ENCODE measurements around the gene ODR4. TPM values are rescaled to one million over a fixed set of nuclear protein-coding genes. Genes with fewer than 3 reads are reported as not detected.
"Not testable (repeated sequence)": the region's sequence is repeated elsewhere in the genome, so short reads cannot be mapped to it uniquely, and the experiment has no call there.

The ODR4 gene
- total RNA-seq = 10 to 100 TPM; 16.3 to 16.4 TPM
- long read RNA-seq, donor 1, partial matches to known transcripts = 0 of 7 reads
- long read RNA-seq, donor 1, other reads (novel, unspliced or antisense) = 3 of 7 reads
- long read RNA-seq, donor 2, transcript ODR4-201 (14 exons, 3,792 nt) = major isoform, 25 of 39 reads
- long read RNA-seq, donor 2, partial matches to known transcripts = 3 of 39 reads
- long read RNA-seq, donor 2, other reads (novel, unspliced or antisense) = 9 of 39 reads

DNA sequence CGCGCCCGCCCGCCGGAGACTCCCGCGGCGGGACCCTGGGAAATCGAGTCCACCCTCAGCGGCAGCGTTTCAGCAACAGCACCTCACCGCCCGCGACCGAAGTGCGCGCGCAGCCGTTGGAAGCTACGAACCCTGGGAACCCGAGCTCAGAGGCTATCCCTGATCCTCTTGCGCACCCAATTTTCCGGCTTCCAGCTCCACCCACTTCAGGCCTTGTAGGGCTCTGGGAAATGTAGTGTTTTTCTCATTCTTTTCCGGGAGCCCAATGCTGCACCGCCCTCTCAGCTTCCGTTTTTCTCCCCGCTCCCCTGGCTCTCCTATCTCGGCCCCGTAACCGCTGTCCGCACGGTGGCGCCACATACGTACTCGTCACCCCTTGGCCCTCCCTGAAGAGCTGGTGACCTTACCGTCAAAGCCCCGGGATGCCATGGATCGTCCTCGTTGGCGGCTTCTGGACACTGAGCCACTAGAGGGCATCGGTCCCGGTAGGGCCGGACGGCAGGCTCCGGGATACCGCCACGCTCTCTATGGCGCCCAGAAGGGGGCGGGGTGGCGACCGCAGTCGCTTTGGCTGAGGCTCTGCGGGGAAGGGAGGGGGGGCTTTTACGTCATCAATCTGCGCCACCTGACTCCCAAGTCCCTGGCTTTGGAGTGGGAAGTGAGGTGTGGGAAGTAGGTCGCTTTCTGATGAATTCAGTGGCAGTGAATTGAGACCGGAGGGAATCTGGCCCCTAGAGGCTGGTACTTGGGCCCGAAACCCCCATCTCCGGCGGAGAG is at the start of gene ODR4, which contains the start of gene TPR:
ODR4 (plus strand) TSS at position 687 of the 777 bp plus-strand sequence. CDS start 3,948 bp downstream, outside the sequence.
TPR (minus strand) TSS at position 102 of the 777 bp plus-strand sequence. CDS start 225 bp downstream, outside the sequence.
- intact Hi-C loops (cut with DNase I) = no loop called here
- peak; percentile 99 for DNase-seq (ENCODE audit: low spot score)

- DNase-seq (ENCODE audit: low spot score) = no peak
- intact Hi-C loops (cut with DNase I) = no loop called here
Observed at GRCh38 chr1:186326009-186326408, 49.6 kb upstream of the ODR4 start.

DNA sequence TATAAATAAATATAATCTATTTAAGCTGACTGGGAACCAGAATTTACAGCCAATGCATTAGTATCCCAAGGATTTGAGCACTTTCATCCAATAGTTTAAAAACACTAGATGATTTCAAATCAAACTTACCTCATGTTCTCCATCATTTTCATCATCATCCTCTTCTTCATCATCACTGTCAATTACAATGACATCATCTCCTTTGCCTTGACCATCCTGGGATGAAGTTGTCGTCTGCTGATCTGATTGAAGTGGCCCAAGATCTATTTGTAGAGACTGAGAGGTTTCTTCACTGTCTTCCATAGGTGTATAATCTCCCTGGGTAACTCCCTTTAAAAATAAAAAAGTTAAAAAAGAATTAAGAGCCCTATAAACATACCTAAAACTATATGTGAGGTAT is 48.3 kb upstream of the ODR4 start:
- no peak for DNase-seq (ENCODE audit: low spot score)
- intact Hi-C loops (cut with DNase I) = no loop called here

- no peak for DNase-seq (ENCODE audit: low spot score)
- intact Hi-C loops (cut with DNase I) = no loop called here
Observed at GRCh38 chr1:186330758-186331157, 44.9 kb upstream of the ODR4 start.

DNA sequence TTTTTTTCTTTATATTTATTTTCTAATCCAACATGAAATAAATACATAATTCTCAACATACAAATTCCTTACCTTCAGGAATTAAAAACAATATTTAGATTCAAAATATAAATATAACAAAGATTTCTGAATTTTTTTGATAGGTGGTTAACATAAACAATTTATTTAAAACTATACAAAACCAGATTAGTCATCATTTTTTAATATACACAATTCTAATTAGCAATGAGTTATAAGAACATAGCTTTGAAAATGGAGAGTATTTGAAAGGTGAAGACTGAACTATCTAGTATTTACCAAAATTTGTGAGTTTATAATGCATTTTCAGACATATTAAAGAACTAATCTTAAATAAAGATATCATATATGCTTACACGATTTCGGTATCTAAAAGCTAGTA is 38.1 kb upstream of the ODR4 start:
- intact Hi-C loops (cut with DNase I) = no loop called here
- DNase-seq (ENCODE audit: low spot score) = no peak

DNA sequence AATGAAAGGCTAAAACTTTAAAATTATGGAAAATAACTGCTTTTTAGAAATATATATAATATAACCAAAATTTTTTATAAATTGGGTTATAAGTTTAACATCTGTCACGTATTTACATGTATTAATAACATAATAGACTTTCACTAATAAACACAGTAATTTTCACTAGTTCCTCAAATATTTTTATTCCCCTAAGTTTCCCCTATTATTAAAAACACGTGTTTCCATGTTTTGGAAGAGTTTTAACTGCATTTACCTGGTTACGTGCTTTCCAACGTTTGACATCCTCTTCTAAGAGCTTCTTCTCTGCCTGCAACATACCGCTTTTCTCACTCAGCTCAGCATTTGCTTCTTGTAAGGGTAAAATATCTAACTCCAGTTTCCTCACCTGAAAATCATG is 34.9 kb upstream of the ODR4 start:
- intact Hi-C loops (cut with DNase I) = no loop called here
- DNase-seq (ENCODE audit: low spot score) = no peak

DNA sequence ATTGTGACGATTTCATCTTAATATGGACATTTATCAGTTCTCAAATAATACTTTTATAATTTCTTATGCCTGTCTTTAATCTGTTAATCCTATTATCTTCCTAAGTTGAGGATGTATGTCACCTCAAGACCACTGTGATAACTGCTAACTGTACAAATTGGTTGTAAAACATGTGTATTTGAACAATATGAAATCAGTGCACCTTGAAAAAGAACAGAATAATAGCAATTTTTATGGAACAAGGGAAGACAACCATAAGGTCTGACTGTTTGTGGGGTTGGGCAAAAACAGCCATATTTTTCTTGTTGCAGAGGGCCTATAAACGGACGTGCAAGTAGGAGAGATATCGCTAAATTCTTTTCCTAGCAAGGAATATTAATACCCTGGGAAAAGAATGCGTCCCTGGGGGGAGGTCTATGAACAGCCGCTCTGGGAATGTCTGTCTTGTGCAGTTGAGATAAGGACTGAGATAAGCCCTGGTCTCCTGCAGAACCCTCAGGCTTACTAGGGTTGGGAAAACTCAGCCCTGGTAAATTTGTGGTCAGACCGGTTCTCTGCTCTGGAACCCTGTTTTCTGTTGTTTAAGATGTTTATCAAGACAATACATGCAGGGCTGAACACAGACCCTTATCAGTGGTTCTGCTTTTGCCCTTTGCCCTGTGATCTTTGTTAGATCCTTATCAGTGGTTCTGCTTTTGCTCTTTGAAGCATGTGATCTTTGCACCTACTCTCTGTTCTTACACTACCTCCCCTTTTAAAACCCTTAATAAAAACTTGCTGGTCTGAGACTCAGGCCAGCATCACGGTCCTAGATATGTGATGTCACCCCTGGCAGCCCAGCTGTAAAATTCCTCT is 27.6 kb upstream of the ODR4 start:
- DNase-seq (ENCODE audit: low spot score); intact Hi-C loops (cut with DNase I): not testable (repeated sequence)

- no peak for DNase-seq (ENCODE audit: low spot score)
- intact Hi-C loops (cut with DNase I) = no loop called here
Observed at GRCh38 chr1:186374303-186375151, 1.1 kb upstream of the ODR4 start.

DNA sequence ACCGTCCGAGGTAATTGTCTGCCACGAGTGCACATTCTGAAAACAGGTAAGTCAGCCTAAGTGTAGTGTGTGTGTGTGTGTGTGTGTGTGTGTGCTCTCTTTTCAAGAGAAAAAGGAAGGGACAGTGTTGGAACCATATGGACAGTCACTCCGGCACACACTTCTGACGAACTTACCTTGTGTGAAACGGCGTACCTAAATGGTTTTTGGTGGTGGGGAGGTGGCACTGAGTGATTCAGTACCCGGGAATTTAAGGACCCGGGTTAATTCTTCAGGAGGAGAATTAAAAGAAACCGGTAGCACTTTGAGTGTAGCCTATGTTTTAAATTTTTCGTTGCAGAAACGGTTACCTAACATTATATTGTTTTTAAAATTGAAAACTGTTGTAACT is 286 bp downstream of the ODR4 start:
- intact Hi-C loops (cut with DNase I) = no loop called here
- DNase-seq (ENCODE audit: low spot score) = no peak

DNA sequence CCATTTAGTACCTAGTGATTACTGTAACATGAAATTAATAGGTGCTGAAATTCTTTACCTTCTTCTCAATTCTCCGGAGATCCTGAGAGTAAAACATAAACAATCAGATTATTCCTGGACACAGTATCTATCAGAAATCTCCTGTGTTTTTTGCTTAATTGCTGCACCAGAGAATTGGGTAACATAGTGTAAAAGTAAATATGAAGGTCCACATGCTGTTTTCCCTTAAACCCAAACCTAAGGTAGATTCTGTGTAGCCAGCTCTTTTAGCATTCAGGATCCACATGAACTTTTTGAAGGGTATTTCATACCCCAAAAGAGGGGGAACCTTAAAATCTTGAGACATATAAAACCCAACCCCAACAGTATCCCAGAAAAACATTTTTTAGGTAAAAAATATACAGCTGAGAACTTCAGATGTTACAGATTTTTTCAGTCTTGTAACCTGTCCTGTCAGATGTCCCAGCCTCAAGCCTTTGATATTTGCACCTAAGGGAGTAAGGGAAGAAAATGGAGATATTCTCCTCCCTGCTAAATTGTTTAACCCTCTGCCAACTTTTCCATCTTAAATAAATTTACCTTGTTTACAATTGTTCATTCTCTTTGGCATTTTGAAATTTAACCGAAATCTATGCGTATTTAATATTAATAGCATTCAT is 11.2 kb downstream of the ODR4 start:
- no peak for DNase-seq (ENCODE audit: low spot score)
- intact Hi-C loops (cut with DNase I) = no loop called here

- DNase-seq (ENCODE audit: low spot score) = no peak
- intact Hi-C loops (cut with DNase I) = no loop called here
Observed at GRCh38 chr1:186390925-186391324, 15.3 kb downstream of the ODR4 start.

- intact Hi-C loops (cut with DNase I) = no loop called here
- DNase-seq (ENCODE audit: low spot score) = no peak
Observed at GRCh38 chr1:186391841-186392240, 16.2 kb downstream of the ODR4 start.

DNA sequence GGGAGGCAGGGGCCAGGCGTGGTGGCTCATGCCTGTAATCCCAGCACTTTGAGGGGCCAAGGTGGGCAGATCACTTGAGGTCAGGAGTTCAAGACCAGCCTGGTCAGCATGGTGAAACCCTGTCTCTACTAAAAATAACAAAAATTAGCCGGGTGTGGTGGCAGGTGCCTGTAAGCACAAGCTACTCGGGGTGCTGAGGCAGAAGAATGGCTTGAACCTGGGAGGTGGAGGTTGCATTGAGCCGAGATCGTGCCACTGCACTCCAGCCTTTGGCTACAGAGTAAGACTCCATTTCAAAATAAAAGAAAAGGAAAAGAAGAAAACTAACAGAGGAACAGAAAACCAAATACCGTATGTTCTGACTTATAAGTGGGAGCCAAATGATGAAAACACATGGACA is 17.1 kb downstream of the ODR4 start:
- intact Hi-C loops (cut with DNase I); DNase-seq (ENCODE audit: low spot score): not testable (repeated sequence)

DNA sequence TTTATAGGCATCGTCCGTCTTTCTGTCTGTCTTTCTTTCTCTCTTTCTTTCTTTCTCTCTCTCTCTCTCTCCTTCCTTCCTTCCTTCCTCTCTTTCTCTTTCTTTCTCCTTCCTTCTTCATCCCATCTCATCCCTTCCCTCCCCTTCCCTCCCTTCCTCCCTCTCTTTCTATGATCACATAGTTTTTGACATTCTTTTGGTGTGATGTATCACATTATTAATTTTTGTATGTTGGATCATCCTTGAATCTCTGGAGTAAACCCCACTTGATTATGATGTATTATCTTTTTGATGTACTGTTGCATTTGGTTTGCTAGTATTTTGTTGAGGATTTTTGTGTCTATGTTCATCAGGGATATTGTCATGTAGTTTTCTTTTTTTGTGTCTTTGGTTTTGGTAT is 25.8 kb downstream of the ODR4 start:
- not testable (repeated sequence) for DNase-seq (ENCODE audit: low spot score)
- intact Hi-C loops (cut with DNase I) = loop anchor here in 1 of 2 donors (10.0 kb wide), 1 partner anchor 583 kb away; no protein-coding TSS in a partner anchor

GRCh38 chr1:186403632-186404031 is 28.0 kb downstream of the ODR4 start:
- no peak for DNase-seq (ENCODE audit: low spot score)
- intact Hi-C loops (cut with DNase I) = loop anchor here in 1 of 2 donors (10.0 kb wide), 1 partner anchor 581 kb away; no protein-coding TSS in a partner anchor

DNA sequence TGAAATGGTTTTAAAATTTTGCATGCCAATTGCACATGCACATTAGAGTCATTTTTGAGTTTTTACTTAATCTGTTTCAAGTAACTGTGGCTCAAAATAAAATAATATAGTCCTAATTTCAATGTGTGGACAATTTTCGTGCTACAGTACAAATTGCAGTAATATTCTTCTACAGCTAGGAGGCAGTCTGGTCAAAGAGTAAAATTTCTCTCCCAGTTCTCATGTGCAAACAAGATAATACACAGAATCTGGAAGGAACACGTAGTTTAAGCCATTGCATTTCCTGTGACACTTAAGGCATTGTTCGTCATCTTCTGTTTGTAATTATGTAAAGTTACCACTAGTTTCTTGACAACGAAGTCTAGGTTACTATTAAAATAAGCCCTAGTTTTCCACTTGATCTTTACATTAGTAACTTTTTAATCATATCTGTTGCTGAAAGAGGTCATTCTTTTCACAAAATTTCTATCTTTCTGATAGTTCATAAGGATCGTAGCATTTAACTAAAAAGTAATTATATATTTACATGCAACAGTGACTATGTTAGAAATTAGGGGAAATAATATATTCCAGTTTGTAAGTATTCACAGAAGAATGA is 28.9 kb downstream of the ODR4 start:
- DNase-seq (ENCODE audit: low spot score) = no peak
- intact Hi-C loops (cut with DNase I) = loop anchor here in 1 of 2 donors (10.0 kb wide), 1 partner anchor 580 kb away; no protein-coding TSS in a partner anchor

DNA sequence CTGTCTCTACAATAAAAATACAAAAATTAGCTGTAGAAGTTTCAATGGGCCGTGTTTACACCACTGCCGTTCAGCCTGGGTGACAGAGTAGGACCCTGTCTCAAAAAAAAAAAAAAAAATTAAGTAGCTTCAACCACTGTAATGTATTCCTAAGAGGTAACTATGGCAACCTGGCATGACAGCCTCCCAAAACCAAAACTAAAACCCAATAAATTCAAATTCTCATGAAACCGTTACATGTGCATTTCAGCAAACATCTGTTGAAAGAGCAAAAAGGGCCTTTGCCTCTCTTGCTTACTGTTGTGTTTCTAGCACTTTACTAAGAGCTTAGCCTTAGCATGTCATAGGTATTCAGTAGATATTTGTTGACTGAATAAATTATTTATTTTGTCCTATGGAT is 33.5 kb downstream of the ODR4 start:
- intact Hi-C loops (cut with DNase I) = loop anchor here in 1 of 2 donors (10.0 kb wide), 1 partner anchor 576 kb away; no protein-coding TSS in a partner anchor
- no peak for DNase-seq (ENCODE audit: low spot score)

GRCh38 chr1:186413319-186413718 is 37.7 kb downstream of the ODR4 start:
- no peak for DNase-seq (ENCODE audit: low spot score)

More at GRCh38 chr1:186413319-186413718, 37.7 kb downstream of the ODR4 start:
- intact Hi-C loops (cut with DNase I) = no loop called here
